HG03457 (cell line): Measurements from ENCODE around the gene NAV3.
"Not testable (repeated sequence)": the region's sequence is repeated elsewhere in the genome, so short reads cannot be mapped to it uniquely, and the experiment has no call there.

Experiments used
- ATAC-seq: cut with Tn5 transposase; IDR thresholded peaks from one replicate; pipeline ENCODE4 v1.9.1; 2021; ENCODE audit warnings: moderate number of reproducible peaks; ENCODE audit not compliant: unreplicated experiment

The NAV3 gene

GRCh38 chr12:78239544-78239943, 408.9 kb downstream of the NAV3 start:
- ATAC-seq: no peak

- ATAC-seq: no peak
Measured at GRCh38 chr12:78240827-78241226, 410.1 kb downstream of the NAV3 start.

DNA sequence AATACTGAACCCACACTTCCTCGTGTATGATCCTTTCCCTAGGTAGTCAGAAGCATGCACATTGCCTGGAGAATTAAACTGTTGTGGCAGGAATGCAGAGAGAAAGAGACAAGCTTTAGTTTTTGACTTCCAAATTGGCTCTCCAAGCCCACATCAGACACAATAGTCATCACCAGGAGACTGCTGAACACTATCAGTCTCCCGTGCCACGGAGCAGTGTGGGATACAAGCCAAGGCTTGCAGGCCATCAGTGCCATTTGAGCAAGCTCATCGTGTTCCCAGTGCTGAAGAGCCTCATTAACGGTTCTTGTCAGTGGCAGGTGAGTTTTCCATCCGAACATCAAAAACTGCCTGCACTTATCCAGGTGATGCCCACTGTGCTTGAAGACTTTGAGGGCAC, 410.8 kb downstream of the NAV3 start:
- ATAC-seq: no peak

DNA sequence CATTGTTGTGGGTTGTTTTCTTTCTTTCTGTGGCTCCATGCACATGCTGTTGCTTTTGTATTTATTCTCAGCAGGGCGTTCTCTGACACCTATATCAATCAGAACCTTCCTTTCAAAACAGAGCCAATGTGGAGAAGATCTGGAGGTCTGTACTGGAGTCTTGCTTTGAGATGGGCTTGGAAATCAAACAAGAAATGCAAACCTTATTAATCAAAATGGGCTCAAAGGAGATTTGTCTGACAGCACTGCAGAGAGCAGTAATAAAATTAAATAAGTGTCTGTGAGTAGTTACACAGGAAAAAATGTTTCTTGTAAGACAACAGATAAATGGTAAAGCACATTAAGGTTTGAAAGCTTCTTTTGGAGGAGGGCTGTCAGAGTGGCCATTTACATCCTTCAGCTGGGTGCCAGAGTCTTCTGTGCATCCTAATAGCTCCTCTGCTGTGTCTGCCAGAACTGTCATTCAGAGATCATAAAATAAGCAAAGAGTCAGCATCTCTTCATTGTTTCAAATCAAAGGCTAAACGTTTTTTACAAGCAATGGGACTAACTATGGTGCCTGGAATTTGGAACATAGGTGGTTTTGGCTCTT, 414.3 kb downstream of the NAV3 start:
- ATAC-seq: no peak

DNA sequence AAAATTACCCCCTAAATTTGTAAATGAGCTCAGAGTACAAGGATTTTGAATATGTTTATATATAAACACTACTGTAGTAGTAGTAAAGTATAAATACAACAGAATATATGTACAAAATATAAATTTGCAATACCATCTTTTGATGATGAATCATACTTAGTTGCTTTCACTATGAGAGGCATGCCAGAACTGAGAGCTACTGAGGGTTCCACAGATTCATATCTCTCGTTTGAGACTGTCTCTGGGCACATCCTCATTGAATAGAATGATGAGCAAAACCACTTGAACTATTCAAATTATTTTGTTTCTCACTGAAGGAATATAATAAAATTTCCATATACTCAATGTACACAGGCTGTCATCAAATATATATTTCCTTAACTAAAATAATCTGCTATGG, 417.6 kb downstream of the NAV3 start:
- no peak for ATAC-seq

DNA sequence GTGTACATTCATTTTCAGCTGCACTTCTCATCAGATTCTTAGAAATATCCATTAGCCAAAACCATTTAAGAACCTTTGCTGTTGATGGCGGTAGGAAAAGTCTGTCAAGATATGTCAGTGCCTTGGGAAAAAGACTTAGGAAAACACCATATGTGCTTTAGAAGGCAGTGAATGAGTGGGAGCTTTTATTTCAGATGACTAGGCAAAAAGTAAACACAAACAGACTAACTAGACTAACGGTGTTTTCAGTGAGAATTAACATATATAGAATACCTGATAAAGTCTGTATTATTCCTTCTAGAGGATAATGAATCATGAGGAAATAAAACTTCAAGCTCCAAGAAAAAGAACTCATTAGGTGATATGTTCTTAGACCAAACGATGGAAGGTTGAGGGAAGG, 418.9 kb downstream of the NAV3 start:
- ATAC-seq: no peak

- not testable (repeated sequence) for ATAC-seq
Measured at GRCh38 chr12:78257662-78258061, 427.0 kb downstream of the NAV3 start.

DNA sequence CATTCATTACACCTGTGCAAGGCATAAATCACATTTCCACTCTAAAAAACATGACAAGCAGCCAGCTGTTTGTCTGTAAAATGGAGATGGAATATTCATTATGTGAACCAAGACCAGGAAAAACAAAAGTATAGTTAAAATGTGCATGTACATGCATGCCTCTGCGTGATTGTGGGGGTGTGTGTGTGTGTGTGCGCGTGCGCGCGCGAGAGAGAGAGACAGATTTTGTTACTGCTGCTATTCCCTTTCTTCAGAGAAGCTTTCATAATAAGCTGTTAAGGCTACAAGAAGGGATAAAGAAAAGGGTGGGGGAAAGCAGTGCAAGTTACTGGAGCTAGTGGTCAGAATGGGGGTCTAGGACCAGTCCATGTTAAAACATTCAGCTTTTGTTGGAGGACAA, 430.3 kb downstream of the NAV3 start:
- ATAC-seq: no peak

DNA sequence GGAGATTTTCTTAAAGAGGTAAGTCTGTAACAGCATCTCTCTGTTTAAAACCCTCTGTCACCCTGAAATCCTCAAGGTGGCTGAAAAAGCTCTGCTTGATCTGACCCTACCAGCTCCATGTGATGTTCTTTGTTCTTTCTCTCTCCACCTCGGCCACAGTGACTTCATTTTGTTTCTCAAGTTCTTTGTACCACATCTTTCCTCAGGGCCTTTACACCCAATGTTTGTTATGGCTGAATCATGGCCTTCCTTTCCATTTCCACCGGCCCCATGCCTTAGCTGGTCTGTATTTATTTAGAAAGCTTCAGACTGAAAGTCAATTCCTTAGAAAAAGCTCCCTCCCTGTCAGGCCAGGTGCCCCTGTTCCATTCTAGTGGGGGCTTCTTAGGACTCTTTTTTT, 431.2 kb downstream of the NAV3 start:
- no peak for ATAC-seq
